ENCODE measurements around the gene TMEFF1.

- TF ChIP-seq, protein P1, sequence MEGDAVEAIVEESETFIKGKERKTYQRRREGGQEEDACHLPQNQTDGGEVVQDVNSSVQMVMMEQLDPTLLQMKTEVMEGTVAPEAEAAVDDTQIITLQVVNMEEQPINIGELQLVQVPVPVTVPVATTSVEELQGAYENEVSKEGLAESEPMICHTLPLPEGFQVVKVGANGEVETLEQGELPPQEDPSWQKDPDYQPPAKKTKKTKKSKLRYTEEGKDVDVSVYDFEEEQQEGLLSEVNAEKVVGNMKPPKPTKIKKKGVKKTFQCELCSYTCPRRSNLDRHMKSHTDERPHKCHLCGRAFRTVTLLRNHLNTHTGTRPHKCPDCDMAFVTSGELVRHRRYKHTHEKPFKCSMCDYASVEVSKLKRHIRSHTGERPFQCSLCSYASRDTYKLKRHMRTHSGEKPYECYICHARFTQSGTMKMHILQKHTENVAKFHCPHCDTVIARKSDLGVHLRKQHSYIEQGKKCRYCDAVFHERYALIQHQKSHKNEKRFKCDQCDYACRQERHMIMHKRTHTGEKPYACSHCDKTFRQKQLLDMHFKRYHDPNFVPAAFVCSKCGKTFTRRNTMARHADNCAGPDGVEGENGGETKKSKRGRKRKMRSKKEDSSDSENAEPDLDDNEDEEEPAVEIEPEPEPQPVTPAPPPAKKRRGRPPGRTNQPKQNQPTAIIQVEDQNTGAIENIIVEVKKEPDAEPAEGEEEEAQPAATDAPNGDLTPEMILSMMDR (IDR thresholded peaks at IDR 0.05; ENCODE audit: insufficient read depth, low read length, poor library complexity, severe bottlenecking) = no peak
- no peak for TF ChIP-seq EZH2phosphoT487 (conservative IDR thresholded peaks at IDR 0.05; ENCODE audit: low read length)
These were observed 52.6 kb downstream of the TMEFF1 start for GRCh38 chr9:100525563-100525962.

Measured in SU-DHL-6 (cell line).